T-helper 22 cell (primary cell): ENCODE data around the gene ETHE1.

Experiments
- DNase-seq: peaks from one replicate; pipeline ENCODE4 v3.0.0-alpha.2; 2020; ENCODE audit warnings: low read depth

Gene ETHE1

GRCh38 chr19:43489310-43489709 lies 37.7 kb downstream of the ETHE1 start:
- no peak for DNase-seq

DNA sequence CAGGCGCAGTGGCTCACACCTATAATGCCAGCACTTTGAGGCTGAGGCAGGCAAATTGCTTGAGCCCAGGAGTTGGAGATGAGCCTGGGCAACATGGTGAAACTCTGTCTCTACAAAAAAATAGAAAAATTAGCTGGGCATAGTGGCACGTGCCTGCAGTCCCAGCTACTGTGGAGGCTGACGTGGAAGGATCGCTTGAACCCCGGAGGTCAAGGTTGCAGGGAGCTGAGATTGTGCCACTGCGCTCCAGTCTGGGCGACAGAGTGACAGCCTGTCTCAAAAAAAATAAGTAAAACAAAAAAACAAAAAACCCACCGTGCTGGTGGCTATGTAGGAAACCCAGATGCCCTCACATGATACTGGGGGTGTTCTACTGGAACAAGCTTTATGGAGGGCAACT lies 38.8 kb downstream of the ETHE1 start:
- no peak for DNase-seq

GRCh38 chr19:43486412-43486811 lies 40.6 kb downstream of the ETHE1 start:
- DNase-seq, result no peak

GRCh38 chr19:43485951-43486350 lies 41.0 kb downstream of the ETHE1 start:
- DNase-seq, result no peak

GRCh38 chr19:43483281-43483680 lies 43.7 kb downstream of the ETHE1 start:
- no peak for DNase-seq

DNA sequence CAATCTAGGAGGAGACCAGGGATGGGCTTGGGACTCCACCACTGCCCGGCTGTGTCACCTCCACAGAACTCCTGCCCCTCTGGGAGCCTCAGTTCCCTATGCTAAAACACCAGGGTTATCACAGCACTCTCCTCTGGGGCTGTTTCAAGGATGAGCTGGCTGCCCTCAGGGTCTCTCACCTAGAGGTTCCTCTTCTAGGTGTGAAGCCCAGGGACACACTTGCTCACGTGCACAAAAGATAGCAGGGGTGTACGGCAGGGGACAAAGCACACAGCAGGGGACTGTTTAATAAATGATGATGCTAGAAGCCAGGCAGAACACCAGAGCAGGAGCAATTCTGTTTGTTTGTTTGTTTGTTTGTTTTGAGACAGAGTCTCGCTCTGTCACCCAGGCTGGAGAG lies 44.8 kb downstream of the ETHE1 start:
- DNase-seq, result no peak

GRCh38 chr19:43481701-43482100 lies 45.3 kb downstream of the ETHE1 start:
- DNase-seq, result no peak

DNA sequence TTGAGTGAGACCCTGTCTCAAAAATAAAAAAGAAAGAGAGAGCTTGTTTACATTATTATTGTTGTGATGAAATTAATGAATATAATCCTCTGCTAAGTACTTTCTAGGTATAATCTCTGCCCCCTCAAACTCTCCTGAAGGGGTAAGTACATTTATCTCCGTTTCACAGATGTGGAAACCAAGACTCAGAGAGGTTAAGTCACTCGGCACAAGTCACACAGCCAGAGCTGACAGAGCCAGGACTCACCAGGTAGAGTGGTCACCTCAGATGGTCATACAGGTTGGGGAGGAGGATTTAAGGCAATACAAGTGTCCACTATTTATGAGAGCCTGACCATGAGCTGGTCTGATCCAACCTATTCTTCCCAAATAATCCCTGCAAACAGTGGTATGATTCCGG lies 46.4 kb downstream of the ETHE1 start:
- no peak for DNase-seq

DNA sequence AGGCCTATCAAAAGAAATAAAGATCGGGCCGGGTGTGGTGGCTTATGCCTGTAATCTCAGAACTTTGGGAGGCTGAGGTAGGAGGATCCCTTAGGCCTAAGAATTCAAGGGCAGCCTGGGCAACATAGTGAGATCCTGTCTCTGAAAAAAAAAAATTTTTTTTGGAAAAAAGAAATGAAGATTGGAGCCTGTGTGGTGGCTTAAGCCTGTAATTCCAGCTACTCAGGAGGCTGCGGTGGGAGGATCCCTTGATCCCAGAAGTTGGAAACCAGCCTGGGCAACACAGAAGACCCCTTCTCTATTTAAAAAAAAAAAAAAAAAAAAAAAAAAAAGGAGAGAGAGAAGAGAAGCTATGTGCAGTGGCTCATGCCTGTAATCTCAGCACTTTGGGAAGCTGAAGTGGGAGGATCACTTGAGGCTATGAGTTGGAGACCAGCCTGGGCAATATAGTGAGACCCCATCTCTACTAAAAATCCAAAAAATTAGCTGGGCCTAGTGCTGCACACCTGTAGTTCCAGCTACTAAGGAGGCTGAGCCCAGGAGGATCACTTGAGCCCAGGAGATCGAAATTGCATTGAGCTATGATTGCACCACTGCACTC lies 46.9 kb downstream of the ETHE1 start:
- DNase-seq, result no peak

DNA sequence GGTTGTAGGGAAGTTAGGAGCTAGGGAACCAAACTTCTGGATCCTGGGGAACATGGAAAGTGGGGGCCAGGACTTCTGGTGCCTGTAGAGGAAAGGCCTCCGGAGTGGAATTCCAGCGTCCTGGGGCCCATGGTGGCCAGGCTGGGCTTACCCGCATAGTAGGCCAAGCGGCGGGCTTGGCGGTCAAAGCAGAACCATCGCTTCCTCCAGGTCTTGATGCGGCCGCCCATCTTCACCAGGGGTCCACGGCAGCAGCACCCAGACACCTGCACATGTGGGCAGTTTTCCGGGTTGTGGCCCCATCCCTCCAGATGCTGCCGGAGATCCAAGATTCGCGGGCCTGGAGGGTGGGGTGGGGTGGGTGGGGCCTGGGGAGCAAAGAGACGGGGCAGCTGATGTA lies 47.8 kb downstream of the ETHE1 start:
- no peak for DNase-seq

- no peak for DNase-seq
Measured at GRCh38 chr19:43478323-43478722, 48.7 kb downstream of the ETHE1 start.

GRCh38 chr19:43476606-43477005 lies 50.4 kb downstream of the ETHE1 start:
- DNase-seq, result no peak

- peak; percentile 91 for DNase-seq
Measured at GRCh38 chr19:43474986-43475705, 51.9 kb downstream of the ETHE1 start.

DNA sequence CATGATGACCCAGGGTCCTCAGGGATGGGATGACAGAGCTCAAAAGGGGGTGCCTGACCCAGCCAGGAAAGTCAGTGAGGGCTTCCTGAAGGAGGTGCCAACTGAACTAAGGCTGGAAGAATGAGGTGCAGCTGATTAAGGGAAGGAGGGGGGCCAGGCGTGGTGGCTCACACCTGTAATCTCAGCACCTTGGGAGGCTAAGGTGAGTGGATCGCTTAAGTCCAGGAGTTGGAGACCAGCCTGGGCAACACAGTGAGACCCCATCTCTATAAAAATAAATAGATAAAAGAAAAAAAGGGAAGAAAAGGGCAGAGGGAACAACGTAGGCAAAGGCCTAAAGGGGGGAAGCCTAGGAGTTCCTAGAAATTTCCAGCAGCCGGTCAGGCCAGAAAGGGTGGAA lies 52.5 kb downstream of the ETHE1 start:
- DNase-seq, result no peak

GRCh38 chr19:43471091-43471490 lies 55.9 kb downstream of the ETHE1 start:
- no peak for DNase-seq

GRCh38 chr19:43470288-43470687 lies 56.7 kb downstream of the ETHE1 start:
- DNase-seq, result peak; percentile 32

GRCh38 chr19:43469160-43469480 lies 57.9 kb downstream of the ETHE1 start:
- DNase-seq, result no peak

DNA sequence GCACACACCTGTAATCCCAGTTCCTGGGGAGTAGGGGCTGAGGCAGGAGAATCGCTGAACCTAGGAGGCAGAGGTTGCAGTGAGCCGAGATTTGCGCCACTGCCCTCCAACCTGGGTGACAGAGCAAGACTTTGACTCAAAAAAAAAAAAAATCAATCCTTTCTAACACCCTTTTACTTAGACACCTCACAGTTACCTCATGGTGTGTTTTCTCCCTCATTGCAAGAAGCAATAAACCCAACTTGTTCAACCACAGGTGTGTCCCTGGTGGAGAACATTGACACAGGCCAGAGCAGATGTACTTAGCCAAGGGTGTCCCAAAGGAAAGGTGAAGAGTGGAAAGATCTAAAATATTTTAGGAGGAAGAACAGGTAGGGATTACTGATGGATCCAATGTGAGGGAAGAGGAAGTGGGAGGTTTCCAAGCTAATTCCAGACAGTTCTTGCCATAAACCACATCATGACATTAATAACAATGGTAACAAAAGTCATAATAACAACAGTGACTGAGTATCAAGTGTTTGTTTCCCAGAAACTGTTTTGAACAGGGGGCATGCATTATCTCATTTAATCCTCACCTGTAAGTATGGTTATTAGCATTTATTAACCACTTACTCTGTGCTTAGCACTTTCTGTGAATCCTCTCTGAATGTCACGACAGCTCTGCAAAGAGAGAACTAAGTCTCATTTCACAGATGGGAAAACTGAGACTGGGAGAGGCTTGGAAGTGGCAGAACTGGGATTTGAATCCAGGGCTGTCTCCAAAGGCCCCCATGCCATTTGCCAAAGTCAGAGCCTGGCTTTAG lies 58.4 kb downstream of the ETHE1 start:
- DNase-seq, result no peak

GRCh38 chr19:43467730-43468129 lies 59.3 kb downstream of the ETHE1 start:
- no peak for DNase-seq

- DNase-seq, result no peak
Measured at GRCh38 chr19:43467276-43467675, 59.7 kb downstream of the ETHE1 start.

- no peak for DNase-seq
Measured at GRCh38 chr19:43466793-43467192, 60.2 kb downstream of the ETHE1 start.

DNA sequence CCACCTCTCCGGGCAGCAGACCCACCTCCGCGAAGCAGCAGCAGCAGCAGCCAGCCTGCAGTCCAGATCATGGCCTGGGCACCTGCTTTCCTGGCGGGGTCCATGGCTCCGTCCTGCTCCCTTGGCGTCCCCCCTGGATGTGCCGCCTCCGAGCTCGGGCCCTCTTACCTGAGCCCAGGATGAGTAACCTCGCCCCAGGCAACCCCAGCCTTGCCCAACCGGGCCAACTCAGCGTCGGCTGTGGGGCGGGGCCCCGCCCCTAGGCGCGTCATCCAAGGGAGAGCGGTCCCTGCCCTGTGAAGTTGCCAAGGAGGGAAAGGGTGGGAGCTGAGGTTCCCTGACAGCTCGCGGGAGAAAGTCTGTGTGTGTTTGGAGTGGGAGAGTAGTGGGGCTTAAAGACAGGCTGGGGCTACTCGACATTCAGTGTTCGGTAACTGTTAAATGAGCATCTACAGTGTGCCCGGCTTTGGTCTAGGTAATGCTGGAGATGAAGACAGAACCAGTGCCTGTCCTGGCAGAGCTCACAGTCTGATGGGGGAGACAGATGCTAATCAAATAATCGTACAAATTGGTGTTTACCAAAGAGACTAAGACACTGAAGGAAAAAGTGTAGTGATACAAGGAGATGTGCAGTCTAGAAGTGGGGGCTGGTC lies 61.4 kb downstream of the ETHE1 start, which contains the start of gene LYPD3:
TSS of gene LYPD3 (minus strand) at position 141 of the 653 bp plus-strand sequence. CDS start at position 104, 37 bp downstream.
- DNase-seq, result no peak
